GM12891 (cell line): ENCODE results near the gene TIMM10. TPM values are rescaled to one million over a fixed set of nuclear protein-coding genes. Genes with fewer than 3 reads are reported as not detected.

ENCODE experiments used
- DNase-seq: peaks from one replicate; pipeline ENCODE4 v3.0.0; 2011; ENCODE audit warnings: low spot score; ENCODE audit not compliant: insufficient read length
- FAIRE-seq: peaks from 2 replicates; lab custom pipeline; 2011; peaks lifted over from hg19 to GRCh38; lab: Jason Lieb, UNC
- PAX5 ChIP-seq: IDR thresholded peaks from 2 replicates; pipeline ENCODE4 v1.6.1; 2011; ENCODE audit warnings: low read length, moderate library complexity, mild to moderate bottlenecking; ENCODE audit not compliant: insufficient read depth, severe bottlenecking
- POLR2A ChIP-seq: IDR thresholded peaks from 2 replicates; pipeline ENCODE4 v1.6.1; 2011; ENCODE audit warnings: low read depth, low read length, control low read depth
- POLR2AphosphoS5 ChIP-seq: IDR thresholded peaks from 2 replicates; pipeline ENCODE4 v1.6.1; 2011; ENCODE audit warnings: low read depth, low read length, control low read depth
- POU2F2 ChIP-seq: IDR thresholded peaks from 2 replicates; pipeline ENCODE4 v1.6.1; 2011; ENCODE audit warnings: low read depth, mild to moderate bottlenecking, control low read depth, low read length, moderate library complexity
- SPI1 ChIP-seq: IDR thresholded peaks from 2 replicates; pipeline ENCODE4 v1.6.1; 2011; ENCODE audit warnings: low read depth, low read length, control low read depth
- TAF1 ChIP-seq: IDR thresholded peaks from 2 replicates; pipeline ENCODE4 v1.6.1; 2011; ENCODE audit warnings: low read depth, low read length, control low read depth
- polyA plus RNA-seq: library from polyadenylated mRNA; unstranded; fragments of >200 nt; gene quantifications from one replicate; pipeline ENCODE4 v1.2.1, GENCODE V29; 2012; ENCODE audit warnings: low read depth, missing spikeins, inconsistent platforms; ENCODE audit not compliant: missing spikeins

TIMM10 gene, protein sequence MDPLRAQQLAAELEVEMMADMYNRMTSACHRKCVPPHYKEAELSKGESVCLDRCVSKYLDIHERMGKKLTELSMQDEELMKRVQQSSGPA
- polyA plus RNA-seq = 127 TPM

- no peak for TF ChIP-seq PAX5
- TF ChIP-seq TAF1 = peak; percentile 36; the same call in 1 of the 2 replicates
- no peak; the same call in 1 of the 2 replicates for TF ChIP-seq SPI1
- peak; percentile 81 for TF ChIP-seq POLR2A
- 0 out of 2 replicates have a peak, but pooled peaks have one; percentile 9 for TF ChIP-seq POU2F2
- peak; percentile 76 for TF ChIP-seq POLR2AphosphoS5
- peak; percentile 84 for DNase-seq
- peak; percentile 90 for FAIRE-seq
Observed at GRCh38 chr11:57530596-57531507, at the start of gene TIMM10. TIMM10 (minus strand) TSS chr11:57530754; CDS start chr11:57530189, 565 bp downstream.

GRCh38 chr11:57574061-57574460 lies 43.5 kb upstream of the TIMM10 start:
- DNase-seq (no peak), FAIRE-seq (no peak)
- TF ChIP-seq POU2F2 = no peak

- DNase-seq (no peak), FAIRE-seq (no peak)
- TF ChIP-seq POLR2A = no peak
- TF ChIP-seq POU2F2 = no peak
- TF ChIP-seq SPI1 = no peak
- no peak for TF ChIP-seq TAF1
Observed at GRCh38 chr11:57571606-57572005, 41.1 kb upstream of the TIMM10 start.

- TF ChIP-seq PAX5 (no peak), SPI1 (no peak), POU2F2 (no peak), POLR2AphosphoS5 (no peak), TAF1 (no peak), POLR2A (no peak)
- DNase-seq = no peak
- FAIRE-seq = no peak
Observed at GRCh38 chr11:57568330-57568766, 37.8 kb upstream of the TIMM10 start.

- FAIRE-seq (peak; percentile 90), DNase-seq (peak; percentile 75)
- no peak for TF ChIP-seq POLR2AphosphoS5
- TF ChIP-seq POLR2A = no peak
- TF ChIP-seq POU2F2 = no peak
- TF ChIP-seq PAX5 = no peak
- no peak for TF ChIP-seq SPI1
- peak; percentile 29; the same call in 1 of the 2 replicates for TF ChIP-seq TAF1
Observed at GRCh38 chr11:57567515-57568329, 37.2 kb upstream of the TIMM10 start, which contains the start of gene UBE2L6. UBE2L6 (minus strand) TSS chr11:57567672; CDS start chr11:57567611, 61 bp downstream.

DNA sequence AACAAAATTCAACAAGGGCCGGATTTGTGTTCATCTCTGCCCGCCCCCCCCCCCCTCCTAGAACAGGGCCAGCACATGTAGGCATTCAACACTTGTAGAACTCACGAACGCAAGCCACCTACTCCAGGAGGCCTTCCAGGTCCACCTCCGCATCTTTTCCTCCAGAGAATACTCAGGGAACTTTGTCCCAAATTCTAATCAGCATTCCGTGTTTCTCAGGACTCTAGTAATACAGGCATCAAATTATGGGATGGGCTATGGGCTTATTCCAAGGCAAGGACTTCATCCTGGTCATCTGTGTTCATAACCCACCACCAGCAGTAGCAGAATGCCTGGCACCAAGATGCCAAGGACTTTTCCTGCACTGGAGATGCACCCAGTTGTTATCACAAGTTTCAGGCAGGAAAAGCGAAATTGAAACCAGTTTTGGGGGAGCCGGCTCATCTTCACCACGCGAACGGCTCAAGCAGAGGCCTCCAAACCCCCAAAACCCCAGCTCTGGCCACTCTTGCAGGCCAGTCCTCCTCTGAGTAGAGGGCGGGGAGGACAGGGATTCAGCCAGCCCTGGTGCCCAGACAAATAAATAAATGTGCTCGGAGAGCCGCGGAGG lies 36.5 kb upstream of the TIMM10 start:
- DNase-seq (no peak), FAIRE-seq (peak; percentile 20)
- no peak for TF ChIP-seq POLR2AphosphoS5
- no peak for TF ChIP-seq POU2F2
- TF ChIP-seq TAF1 = no peak
- TF ChIP-seq SPI1 = no peak
- no peak for TF ChIP-seq POLR2A
- no peak for TF ChIP-seq PAX5

DNA sequence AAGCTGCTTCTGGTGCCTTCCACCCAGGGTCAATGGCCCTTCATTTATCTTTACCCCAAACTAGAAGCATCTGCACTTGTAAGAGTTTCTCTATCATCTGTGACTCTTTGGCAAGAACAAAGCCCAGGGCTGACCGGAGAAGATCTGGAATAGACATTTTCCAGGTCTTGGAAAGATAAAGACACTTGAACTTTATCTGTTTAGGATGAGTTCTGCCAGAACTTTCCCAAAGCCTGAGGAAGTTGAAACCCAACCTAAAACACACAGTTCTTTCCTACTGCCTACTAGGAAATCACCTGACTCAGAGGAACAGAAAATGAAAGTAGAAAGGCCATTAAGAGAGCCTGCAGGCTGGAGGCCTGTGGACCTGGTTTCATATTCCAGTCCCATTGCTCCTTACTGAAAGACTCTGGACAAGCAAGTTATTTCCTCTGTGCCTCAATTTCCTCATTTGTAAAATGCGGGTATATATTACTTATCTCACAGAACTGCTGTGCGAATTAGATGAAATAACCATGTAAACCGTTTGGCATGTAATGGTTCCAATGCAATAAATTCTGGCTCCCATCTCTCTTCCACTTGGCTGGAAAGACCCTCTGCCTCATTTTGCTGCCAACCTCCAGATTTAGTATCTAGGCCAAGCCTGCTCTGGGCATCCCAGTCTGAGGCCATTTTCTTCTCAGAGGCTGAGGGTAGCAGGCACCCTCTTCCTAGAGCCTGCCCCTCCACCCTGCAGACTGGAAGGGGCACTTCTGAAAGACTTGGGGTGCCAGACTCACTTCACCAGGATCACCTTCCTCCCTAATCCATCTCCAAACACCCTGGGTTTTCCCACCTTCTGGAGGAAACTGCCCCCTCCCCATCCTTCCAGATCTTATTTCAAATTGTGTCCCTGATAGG lies 35.7 kb upstream of the TIMM10 start:
- peak; percentile 37 for DNase-seq
- peak; percentile 87 for FAIRE-seq
- peak; percentile 33; the same call in 1 of the 2 replicates for TF ChIP-seq POLR2A
- peak; percentile 62 for TF ChIP-seq SPI1
- TF ChIP-seq POLR2AphosphoS5 = no peak

DNA sequence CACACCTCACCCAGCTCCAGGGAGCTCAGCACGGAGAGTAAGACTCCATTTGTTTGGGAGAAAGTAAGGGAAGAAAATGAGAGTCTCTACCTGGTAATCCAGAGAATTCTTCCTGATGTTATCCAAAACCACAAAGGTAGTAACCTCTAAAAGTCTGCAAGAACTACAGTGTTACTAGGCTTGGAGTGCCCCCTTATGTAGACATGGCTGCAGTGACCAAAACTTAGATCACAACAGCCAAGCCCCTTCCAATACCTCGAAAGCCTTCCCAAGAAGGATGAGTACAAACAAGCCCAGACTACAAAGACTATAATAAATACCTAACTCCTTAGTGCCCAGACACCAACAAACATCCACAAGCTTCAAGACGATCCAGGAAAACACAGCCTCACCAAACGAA lies 32.0 kb upstream of the TIMM10 start:
- TF ChIP-seq POLR2AphosphoS5 (no peak), PAX5 (no peak), POLR2A (no peak), TAF1 (no peak), POU2F2 (no peak), SPI1 (no peak)
- FAIRE-seq (no peak), DNase-seq (no peak)
